PFSK-1 (cell line): ENCODE measurements around the gene TMEM238L.

ENCODE experiments used
- POLR2AphosphoS5 ChIP-seq: IDR thresholded peaks from 2 replicates; pipeline ENCODE4 v1.6.1; 2012; ENCODE audit warnings: low read depth, mild to moderate bottlenecking, control low read depth, low read length, moderate library complexity
- SIN3A ChIP-seq: IDR thresholded peaks from 2 replicates; pipeline ENCODE4 v1.6.1; 2012; ENCODE audit warnings: mild to moderate bottlenecking, low read length, moderate library complexity, borderline replicate concordance; ENCODE audit not compliant: insufficient read depth

DNA sequence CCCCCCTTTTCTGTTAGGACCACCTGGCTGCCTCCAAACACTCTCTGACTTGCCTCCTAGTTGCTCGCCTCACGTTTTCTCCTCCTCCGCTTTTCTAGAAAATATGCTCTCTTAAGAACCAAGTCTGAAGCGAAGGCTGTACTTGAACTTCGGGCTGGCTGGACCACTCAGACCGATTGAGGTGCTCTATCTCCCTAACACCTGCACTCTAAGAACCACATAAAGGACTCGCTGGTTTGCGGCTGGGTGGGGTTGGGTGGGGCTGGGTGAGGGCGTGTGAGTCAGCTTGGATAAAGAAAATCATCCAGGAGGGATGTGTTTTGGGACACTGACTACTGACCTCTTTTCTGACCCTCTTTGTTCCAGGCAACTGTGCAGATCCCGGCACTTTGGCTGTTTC lies 51.2 kb downstream of the TMEM238L start:
- TF ChIP-seq POLR2AphosphoS5, result no peak
- no peak for TF ChIP-seq SIN3A
